ENCODE data around the gene TMEM135.

DNA sequence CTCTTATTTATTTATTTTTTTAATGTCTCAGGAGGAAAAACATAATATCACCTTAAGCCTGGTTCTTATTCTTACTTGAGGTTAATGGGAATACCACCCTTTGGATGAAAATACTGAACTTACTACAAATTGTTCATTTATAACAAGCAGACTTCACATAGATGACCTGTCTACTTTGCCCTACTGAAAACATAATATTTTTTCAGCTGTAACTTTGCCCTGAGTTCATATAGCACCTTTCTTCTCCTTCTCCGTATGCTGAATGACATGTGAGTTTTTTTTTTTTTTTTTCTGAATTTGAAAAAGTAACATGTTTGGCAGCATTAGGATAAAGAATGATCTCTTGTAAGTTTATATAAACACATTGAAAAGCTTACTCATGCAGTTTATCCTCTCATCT, 186.8 kb downstream of the TMEM135 start:
- TF ChIP-seq CTCF (IDR thresholded peaks at IDR 0.05; ENCODE audit: low read depth, low read length, poor library complexity, severe bottlenecking) (no peak), EZH2phosphoT487 (IDR thresholded peaks at IDR 0.05; ENCODE audit: borderline replicate concordance, low read length) (no peak)
